Pancreas (tissue), 10 donors: ENCODE measurements around the gene SLC7A4. TPM values are rescaled to one million over a fixed set of nuclear protein-coding genes. Genes with fewer than 3 reads are reported as not detected.
"Not testable (repeated sequence)": the region's sequence is repeated elsewhere in the genome, so short reads cannot be mapped to it uniquely, and the experiment has no call there.

Source experiments
- ATAC-seq, 4 donors: fragments of 200-7000 bp; cut with Tn5 transposase; one replicate each; pipeline versions ENCODE4 v1.8.0 to v1.9.1; 2020; ENCODE audit warnings: mild to moderate bottlenecking in 4 of 4, moderate library complexity in 4 of 4
- DNase-seq, 6 donors: peaks; one replicate each; pipeline ENCODE4 v3.0.0-alpha.2; 2020
- FAIRE-seq: peaks from 2 replicates; lab custom pipeline; 2012; peaks lifted over from hg19 to GRCh38; lab: Jason Lieb, UNC
- H3K27ac ChIP-seq, 4 donors: fragments of 200-600 bp; sonication (generic); 1 replicate in 3 of 4; 2 replicates in 1 of 4; pipeline versions ENCODE4 v1.5.0 to v1.8.0; 2020
- H3K27me3 ChIP-seq, 4 donors: fragments of 200-600 bp; one replicate each; pipeline ENCODE4 v1.8.0; 2021
- H3K36me3 ChIP-seq, 3 donors: fragments of 200-600 bp; sonication (generic) in 1 of 3; one replicate each; pipeline versions ENCODE4 v1.5.0 to v1.8.0; 2020 to 2021
- H3K4me1 ChIP-seq, 3 donors: fragments of 200-600 bp; one replicate each; pipeline ENCODE4 v1.8.0; 2021
- H3K4me3 ChIP-seq, 4 donors: fragments of 200-600 bp; sonication (generic) in 2 of 4; one replicate each; pipeline versions ENCODE4 v1.5.0 to v1.8.0; 2020 to 2021
- H3K9me3 ChIP-seq, 4 donors: fragments of 200-600 bp; one replicate each; pipeline ENCODE4 v1.8.0; 2021
- WGBS, 2 donors: extraction: QIAGEN DNeasy Blood & Tissue Kit; methylation state at CpG; one replicate each; pipeline ENCODE4 v1.1.7; 2013; 5-methylcytosine and 5-hydroxymethylcytosine counted together
- intact Hi-C, 3 donors: fragments of 100-400 bp; cut with DNase I; formaldehyde crosslinking; loops; one replicate each; pipeline versions ENCODE4 v1.11.1 to v1.14.2; 2022
- polyA plus RNA-seq, 2 donors: library from polyadenylated mRNA; stranded (reverse); fragments of 200-250 nt; gene quantifications; one replicate each; pipeline ENCODE4 v1.2.3, GENCODE V29; 2013
- total RNA-seq, 6 donors: library from RNA; stranded (reverse); fragmentation: NEBNext Ultra II Directional in 4 of 6; extraction: Animal tissue kit (Norgen Biotek cat#: 25700) in 4 of 6; gene quantifications; one replicate each; pipeline versions ENCODE4 v1.2.1 to v1.2.4, GENCODE V29; 2021 to 2023
- TF ChIP-seq, protein P1 (sequence below), 4 donors: fragments of 200-600 bp; sonication (generic) in 3 of 4; IDR thresholded peaks; one replicate each; pipeline versions ENCODE4 v1.5.0 to v1.8.0; 2021; ENCODE audit warnings: antibody characterized with exemption in 4 of 4
- donor health status: healthy with polysubstance abuse.
- donor health status: DM: no; HTN: no; CAD: no; lungs with moderate emphysema.
- donor health status: DM: no; HTN: no; CAD: no.
- donor health status: control.
- donor health status: control.
- donor health status: Bipolar disorder and iron deficiency.
- donor health status: DM: yes; HTN: yes; CAD: no.
- donor health status: DM: no; HTN: no; CAD: no.
- donor health status: DM: no; HTN: no; CAD: no.
- donor health status: DM: yes; HTN: yes; CAD: no.

SLC7A4 gene
- total and polyA plus RNA-seq, 8 donors = 0.09 to 1.4 (median 0.20) TPM; not detected in 1

DNA sequence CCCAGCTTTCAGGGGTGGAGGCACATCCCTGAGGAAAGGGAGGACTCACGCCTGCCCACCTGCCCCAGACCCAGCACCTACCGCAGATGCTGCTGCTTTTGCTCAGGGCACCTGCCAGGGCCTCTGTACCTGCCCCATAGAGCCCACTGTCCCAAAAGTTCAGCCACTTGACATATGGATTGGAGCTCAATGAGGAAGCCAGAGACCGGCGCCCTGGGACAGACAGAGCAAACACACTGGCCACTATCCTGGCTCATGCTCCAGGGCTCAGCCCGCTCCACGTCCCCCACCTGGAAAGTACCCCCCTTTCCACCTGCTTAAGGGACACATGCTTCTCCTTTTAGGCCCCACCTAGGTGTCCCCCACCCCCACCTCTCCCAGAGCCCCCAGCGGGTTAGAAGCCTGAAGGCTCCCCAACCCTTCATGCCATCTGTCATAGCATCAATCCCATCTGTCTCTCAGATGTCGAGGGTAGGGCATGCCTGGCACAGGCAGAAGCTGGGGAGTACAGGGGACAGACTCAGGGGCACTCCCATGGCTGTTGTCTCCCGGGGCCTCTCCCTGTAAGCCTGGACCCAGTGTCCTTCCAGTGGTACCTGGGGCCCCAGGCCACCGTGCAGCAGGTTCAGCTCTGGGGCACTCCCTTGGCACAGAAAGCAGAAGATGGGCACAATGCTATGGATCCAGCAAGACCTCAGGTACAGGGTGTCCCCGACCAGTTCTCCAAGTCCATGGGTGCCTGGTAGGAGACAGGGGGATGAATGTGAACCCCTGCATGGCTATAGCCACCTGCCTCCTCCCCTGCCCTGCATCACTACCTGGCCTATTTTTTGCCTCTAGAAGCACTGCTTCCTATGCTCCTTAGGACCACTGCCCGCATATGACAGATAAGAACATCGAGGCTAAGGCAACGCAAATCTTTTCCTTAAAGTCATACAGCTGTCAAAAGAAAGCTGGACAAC is 19.6 kb downstream of the SLC7A4 start:
- H3K9me3 ChIP-seq = no peaks in the 10 kb centered on the region

DNA sequence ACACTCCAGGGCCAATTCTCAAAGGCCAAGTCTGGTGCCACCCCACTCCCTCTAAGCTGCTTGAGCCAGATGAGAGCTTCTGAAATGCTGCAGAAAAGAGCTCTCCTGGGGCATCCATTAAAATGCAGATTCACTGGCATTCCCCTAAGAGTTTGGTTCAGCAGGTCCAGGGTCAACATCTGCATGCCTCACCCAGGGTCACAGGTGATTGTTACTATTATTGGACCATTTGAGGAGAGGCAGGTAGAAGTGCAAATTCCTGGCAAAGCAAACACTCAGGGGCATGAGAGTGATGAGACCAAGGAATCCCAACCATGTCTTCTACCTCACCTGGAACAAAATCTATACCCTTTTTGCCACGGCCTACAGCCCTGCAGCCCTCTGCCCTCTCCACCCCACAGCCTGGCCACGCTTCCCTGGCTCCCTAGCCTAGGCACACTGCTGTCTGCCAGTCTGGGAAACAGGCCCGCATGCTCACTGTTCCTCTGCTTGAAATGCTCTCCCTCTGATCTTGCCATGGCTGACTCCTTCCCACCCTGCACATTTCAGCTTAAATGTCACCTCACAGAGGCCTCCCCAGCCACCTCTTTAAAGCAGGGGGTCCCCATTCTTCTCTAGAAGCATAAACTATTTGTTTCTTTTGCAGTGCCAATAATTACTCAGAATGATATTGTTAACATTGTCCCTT is 21.8 kb downstream of the SLC7A4 start:
- TF ChIP-seq, protein P1, sequence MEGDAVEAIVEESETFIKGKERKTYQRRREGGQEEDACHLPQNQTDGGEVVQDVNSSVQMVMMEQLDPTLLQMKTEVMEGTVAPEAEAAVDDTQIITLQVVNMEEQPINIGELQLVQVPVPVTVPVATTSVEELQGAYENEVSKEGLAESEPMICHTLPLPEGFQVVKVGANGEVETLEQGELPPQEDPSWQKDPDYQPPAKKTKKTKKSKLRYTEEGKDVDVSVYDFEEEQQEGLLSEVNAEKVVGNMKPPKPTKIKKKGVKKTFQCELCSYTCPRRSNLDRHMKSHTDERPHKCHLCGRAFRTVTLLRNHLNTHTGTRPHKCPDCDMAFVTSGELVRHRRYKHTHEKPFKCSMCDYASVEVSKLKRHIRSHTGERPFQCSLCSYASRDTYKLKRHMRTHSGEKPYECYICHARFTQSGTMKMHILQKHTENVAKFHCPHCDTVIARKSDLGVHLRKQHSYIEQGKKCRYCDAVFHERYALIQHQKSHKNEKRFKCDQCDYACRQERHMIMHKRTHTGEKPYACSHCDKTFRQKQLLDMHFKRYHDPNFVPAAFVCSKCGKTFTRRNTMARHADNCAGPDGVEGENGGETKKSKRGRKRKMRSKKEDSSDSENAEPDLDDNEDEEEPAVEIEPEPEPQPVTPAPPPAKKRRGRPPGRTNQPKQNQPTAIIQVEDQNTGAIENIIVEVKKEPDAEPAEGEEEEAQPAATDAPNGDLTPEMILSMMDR (IDR thresholded peaks at IDR 0.05) = no peak
- no peaks in the 10 kb centered on the region for H3K27me3 ChIP-seq
- H3K4me1 ChIP-seq = peaks cover 0 to 8% (median 0%) of the 10 kb centered on the region in 3 donors
- no peaks in the 10 kb centered on the region for H3K36me3 ChIP-seq
- H3K27ac ChIP-seq = no peak overlapping the region
- no peak for DNase-seq
- no peak for ATAC-seq
- WGBS, 2 donors = 83 to 87% methylated on average over 3 of the region's 3 CpGs
- H3K9me3 ChIP-seq = no peaks in the 10 kb centered on the region
- intact Hi-C loops = no loop called here
- FAIRE-seq = no peak
- H3K4me3 ChIP-seq = no peak overlapping the region

More for the DNA sequence above, 19.6 kb downstream of the SLC7A4 start:
- 73 to 79% methylated on average over 14 of the region's 14 CpGs for WGBS, 2 donors
- TF ChIP-seq, protein P1 (IDR thresholded peaks at IDR 0.05) = no peak
- DNase-seq = peak in 1 of 6 donors; percentile 39
- no peaks in the 10 kb centered on the region for H3K27me3 ChIP-seq
- FAIRE-seq = no peak
- no peak overlapping the region for H3K4me3 ChIP-seq
- H3K27ac ChIP-seq = no peak overlapping the region
- intact Hi-C loops = no loop called here
- peaks cover 0 to 8% (median 0%) of the 10 kb centered on the region in 3 donors for H3K4me1 ChIP-seq
- no peaks in the 10 kb centered on the region for H3K36me3 ChIP-seq
- ATAC-seq = no peak

DNA sequence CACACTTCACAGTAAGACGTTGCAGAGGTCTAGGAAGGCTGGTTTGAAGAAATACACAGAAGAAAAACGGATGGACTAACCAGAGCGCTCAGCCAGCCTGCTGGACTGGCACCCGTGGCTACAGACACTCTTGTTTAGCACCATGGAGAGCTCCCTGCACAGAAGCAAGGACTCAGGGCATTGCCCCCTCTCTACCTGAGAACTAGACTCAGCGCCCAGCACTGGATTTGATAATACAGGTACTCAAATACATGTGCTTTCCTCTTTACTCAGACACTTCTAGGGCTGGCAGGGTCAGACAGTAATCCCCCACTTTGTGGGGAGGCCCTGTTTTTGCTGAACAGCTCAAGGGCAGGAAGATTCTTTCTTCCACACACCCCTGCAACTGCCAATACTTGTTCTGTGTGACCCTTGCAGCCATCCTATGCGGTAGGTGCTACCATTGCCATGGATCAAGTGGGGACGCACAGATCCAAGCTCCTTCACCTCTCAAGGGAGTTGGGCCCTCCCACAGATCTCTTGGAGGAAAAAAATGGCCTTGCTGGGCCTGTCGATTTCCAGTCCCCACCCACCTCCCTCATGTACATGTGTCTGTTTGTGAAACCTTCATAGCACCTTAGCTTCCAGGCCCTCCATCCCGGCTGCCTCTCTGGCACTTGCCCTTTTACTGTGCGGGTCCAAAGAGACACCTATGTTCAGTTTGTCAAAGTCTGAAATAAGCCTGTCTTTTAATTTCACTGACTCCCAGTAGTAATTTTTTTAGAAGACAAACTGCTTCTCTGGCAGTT is 22.5 kb downstream of the SLC7A4 start:
- Histone ChIP-seq H3K9me3 (no peaks in the 10 kb centered on the region), H3K36me3 (no peaks in the 10 kb centered on the region), H3K4me3 (no peak overlapping the region), H3K4me1 (peaks cover 0 to 6% (median 0%) of the 10 kb centered on the region in 3 donors), H3K27me3 (no peaks in the 10 kb centered on the region), H3K27ac (no peak overlapping the region)
- TF ChIP-seq, protein P1 (IDR thresholded peaks at IDR 0.05) = no peak
- intact Hi-C loops = no loop called here
- DNase-seq (peak in 5 of 6 donors; percentile 23 to 55 (median 50)), ATAC-seq (peak; percentile 31 to 83 (median 50)), FAIRE-seq (no peak)
- WGBS, 2 donors = 43 to 50% methylated on average over 10 of the region's 10 CpGs

DNA sequence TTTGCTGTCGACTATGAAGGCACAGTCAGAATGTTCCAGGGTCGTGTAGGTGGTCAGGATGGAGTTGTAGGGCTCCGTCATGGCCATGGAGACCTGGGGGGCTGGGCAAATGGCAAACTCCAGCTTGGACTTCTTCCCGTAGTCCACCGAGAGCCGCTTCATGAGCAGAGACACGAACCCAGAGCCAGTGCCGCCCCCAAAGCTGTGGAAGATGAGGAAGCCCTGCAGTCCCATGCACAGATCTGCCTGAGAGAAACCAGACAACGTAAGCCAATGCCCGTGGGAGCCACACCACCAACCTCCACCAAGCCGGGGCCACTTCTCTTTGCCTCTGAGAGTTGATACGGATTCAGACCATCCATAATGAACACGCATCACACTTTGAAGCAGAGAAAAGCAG is 23.2 kb downstream of the SLC7A4 start:
- H3K27ac ChIP-seq, H3K27me3 ChIP-seq, H3K36me3 ChIP-seq, FAIRE-seq, H3K9me3 ChIP-seq, H3K4me3 ChIP-seq, H3K4me1 ChIP-seq, intact Hi-C loops, ATAC-seq, DNase-seq: not testable (repeated sequence)
- 74 to 83% methylated on average over 13 of the region's 13 CpGs for WGBS, 2 donors

DNA sequence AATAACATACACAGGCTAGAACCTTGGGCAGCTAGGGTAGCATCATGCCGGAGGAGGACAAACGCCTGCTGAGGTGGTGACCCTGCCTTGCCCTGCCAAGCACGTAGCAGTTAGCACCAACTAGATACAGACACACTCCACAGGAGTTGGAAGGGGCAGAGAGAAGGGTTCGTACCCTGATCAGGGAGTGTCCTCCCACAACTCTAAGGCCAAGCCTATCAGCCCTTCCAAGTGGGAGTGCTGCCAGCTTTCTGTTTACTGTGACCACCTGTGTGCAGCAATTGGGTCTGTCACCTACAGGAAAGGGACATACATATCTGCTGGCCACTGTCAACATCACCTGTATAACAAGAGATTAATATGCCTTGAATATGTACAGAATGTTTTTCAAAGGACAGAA is 28.6 kb downstream of the SLC7A4 start:
- H3K4me1 ChIP-seq = peaks cover 0 to 24% (median 22%) of the 10 kb centered on the region in 3 donors
- no peak overlapping the region for H3K27ac ChIP-seq
- TF ChIP-seq, protein P1 (IDR thresholded peaks at IDR 0.05) = no peak
- intact Hi-C loops = no loop called here
- no peak overlapping the region for H3K4me3 ChIP-seq
- WGBS, 2 donors = 60 to 63% methylated on average over 4 of the region's 4 CpGs
- H3K27me3 ChIP-seq = no peaks in the 10 kb centered on the region
- no peak for DNase-seq
- no peaks in the 10 kb centered on the region for H3K9me3 ChIP-seq
- FAIRE-seq = no peak
- ATAC-seq = no peak
- peaks cover 0 to 10% (median 5%) of the 10 kb centered on the region in 3 donors for H3K36me3 ChIP-seq
